Measurements from ENCODE around the gene ERFE. TPM values are rescaled to one million over a fixed set of nuclear protein-coding genes. Genes with fewer than 3 reads are reported as not detected.

The ERFE gene
- total RNA-seq, 4 donors from 2014 or later: 0.39 to 0.66 TPM; not detected in 2

- no peak overlapping the region for H3K27ac ChIP-seq (replicated peaks in 1 of 4)
- no peak overlapping the region for H3K4me3 ChIP-seq
- H3K27me3 ChIP-seq: peaks cover 0 to 24% (median 3%) of the 10 kb centered on the region in 4 donors
- intact Hi-C loops (cut with DNase I): no loop called here
- WGBS: 86% methylated on average over 18 of the region's 21 CpGs
- no peaks in the 10 kb centered on the region for H3K36me3 ChIP-seq
- TF ChIP-seq POLR2AphosphoS5 (IDR thresholded peaks at IDR 0.05) (no peak), EP300 (IDR thresholded peaks at IDR 0.05) (no peak), POLR2A (IDR thresholded peaks at IDR 0.05; ENCODE audit: low read depth) (no peak), CTCF (IDR thresholded peaks at IDR 0.05) (no peak)
- H3K9me3 ChIP-seq: peaks cover 0 to 13% (median 8%) of the 10 kb centered on the region in 4 donors
- no peak for DNase-seq (ENCODE audit: extremely low spot score)
- peaks cover 0 to 10% (median 2%) of the 10 kb centered on the region in 4 donors for H3K4me1 ChIP-seq
Observed at GRCh38 chr2:238116298-238117198, 42.2 kb upstream of the ERFE start.

GRCh38 chr2:238117199-238118154 is 41.3 kb upstream of the ERFE start:
- Histone ChIP-seq H3K4me3 (no peak overlapping the region), H3K9me3 (peaks cover 0 to 7% (median 5%) of the 10 kb centered on the region in 4 donors), H3K27me3 (peaks cover 0 to 24% (median 3%) of the 10 kb centered on the region in 4 donors), H3K4me1 (peaks cover 0 to 10% (median 2%) of the 10 kb centered on the region in 4 donors), H3K36me3 (no peaks in the 10 kb centered on the region), H3K27ac (replicated peaks in 1 of 4) (no peak overlapping the region)
- DNase-seq (ENCODE audit: extremely low spot score): no peak
- intact Hi-C loops (cut with DNase I): no loop called here
- 77% methylated on average over 11 of the region's 11 CpGs for WGBS
- TF ChIP-seq CTCF (IDR thresholded peaks at IDR 0.05): no peak
- TF ChIP-seq POLR2A (IDR thresholded peaks at IDR 0.05; ENCODE audit: low read depth): no peak
- TF ChIP-seq EP300 (IDR thresholded peaks at IDR 0.05): no peak
- TF ChIP-seq POLR2AphosphoS5 (IDR thresholded peaks at IDR 0.05): no peak

- no peaks in the 10 kb centered on the region for H3K36me3 ChIP-seq
Observed at GRCh38 chr2:238119756-238120462, 38.9 kb upstream of the ERFE start.

More at GRCh38 chr2:238119756-238120462, 38.9 kb upstream of the ERFE start:
- H3K4me1 ChIP-seq: peaks cover 0 to 10% (median 2%) of the 10 kb centered on the region in 4 donors
- TF ChIP-seq POLR2A (IDR thresholded peaks at IDR 0.05; ENCODE audit: low read depth) (no peak), CTCF (IDR thresholded peaks at IDR 0.05) (no peak), EP300 (IDR thresholded peaks at IDR 0.05) (no peak), POLR2AphosphoS5 (IDR thresholded peaks at IDR 0.05) (no peak)
- no peak overlapping the region for H3K27ac ChIP-seq (replicated peaks in 1 of 4)
- no peak for DNase-seq (ENCODE audit: extremely low spot score)
- no peaks in the 10 kb centered on the region for H3K9me3 ChIP-seq
- intact Hi-C loops (cut with DNase I): no loop called here
- 71% methylated on average over 5 of the region's 15 CpGs for WGBS
- H3K4me3 ChIP-seq: no peak overlapping the region
- H3K27me3 ChIP-seq: peaks cover 0 to 24% (median 3%) of the 10 kb centered on the region in 4 donors

Measured in esophagus muscularis mucosa (tissue), 4 donors.